HG03039 (cell line): Measurements from ENCODE around the gene ZMAT5.
A peak's percentile ranks its signal among the peaks of the same experiment; 100 is the strongest.

ENCODE experiments used
- ATAC-seq: cut with Tn5 transposase; IDR thresholded peaks from one replicate; pipeline ENCODE4 v1.9.1; 2021; ENCODE audit warnings: mild to moderate bottlenecking, moderate library complexity; ENCODE audit not compliant: unreplicated experiment

ZMAT5 gene

DNA sequence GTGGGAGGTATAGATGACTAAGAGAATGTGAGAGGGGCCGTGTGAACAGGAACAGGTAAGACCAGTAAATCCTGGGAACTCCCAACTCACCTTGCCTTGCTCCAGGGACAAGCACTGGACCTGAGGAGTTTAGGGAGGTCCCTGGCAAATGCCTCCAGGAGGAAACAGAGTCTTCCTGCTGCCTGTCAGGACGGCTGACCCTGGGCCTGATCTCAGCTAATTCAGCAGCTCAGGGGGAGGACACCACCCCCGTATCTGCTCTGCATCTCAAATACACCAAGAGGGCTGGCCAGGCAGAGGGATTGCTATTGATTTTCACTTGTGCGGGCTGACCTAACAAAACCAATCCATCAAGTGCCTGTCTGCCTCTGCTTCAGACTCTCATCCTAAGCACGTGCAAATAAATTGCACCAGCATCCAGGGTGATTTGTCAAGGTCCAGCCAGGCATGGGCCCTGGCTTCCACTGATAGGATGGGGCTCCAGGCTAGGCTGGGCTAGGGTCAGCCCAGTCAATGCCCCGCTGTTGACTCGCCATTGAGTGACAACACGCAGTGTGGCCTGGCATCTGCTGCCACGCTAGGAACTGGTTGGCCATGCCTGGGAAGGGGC is 20.7 kb upstream of the ZMAT5 start:
- ATAC-seq = no peak

DNA sequence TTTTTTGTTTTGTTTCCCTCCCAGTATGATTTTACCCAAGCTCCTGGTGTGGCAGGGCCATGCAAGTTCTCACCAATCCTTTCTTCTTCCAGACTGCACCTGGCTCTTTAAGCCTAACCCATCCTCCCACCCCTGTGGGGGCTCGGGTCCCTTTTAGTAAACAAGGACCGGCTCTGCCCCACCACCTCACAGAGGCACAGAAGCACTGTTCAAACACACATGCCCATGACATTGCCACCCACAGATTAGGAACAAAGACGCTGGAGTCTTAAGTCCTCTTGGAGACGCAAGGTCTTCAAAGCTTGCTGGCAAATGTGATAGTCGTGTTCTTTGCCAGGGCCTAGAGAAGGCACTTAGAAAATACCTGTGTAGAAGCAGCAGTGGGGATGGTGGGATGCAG is 19.2 kb upstream of the ZMAT5 start:
- no peak for ATAC-seq

- ATAC-seq = no peak
Observed at GRCh38 chr22:29784451-29785361, 17.9 kb upstream of the ZMAT5 start.

GRCh38 chr22:29782061-29782845 is 15.4 kb upstream of the ZMAT5 start:
- ATAC-seq = no peak

GRCh38 chr22:29780748-29781676 is 14.2 kb upstream of the ZMAT5 start:
- no peak for ATAC-seq

DNA sequence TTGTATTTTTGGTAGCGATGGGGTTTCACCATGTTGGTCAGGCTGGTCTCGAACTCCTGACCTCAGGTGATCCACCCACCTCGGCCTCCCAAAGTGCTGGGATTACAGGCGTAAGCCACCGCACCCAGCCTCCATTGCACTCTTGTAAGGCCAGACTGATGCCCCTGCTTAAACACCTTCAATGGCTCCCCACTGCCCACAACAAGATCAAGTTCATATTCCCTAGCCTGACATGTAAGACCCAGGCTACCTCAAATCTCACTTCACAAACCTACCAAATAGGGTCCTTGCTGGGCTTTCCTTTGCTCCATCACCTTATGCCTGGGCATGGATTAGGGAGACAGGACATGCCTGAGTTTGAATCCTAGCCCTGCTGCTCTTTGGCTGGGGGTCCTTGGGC is 13.4 kb upstream of the ZMAT5 start:
- no peak for ATAC-seq

GRCh38 chr22:29773233-29773632 is 6.4 kb upstream of the ZMAT5 start:
- no peak for ATAC-seq

DNA sequence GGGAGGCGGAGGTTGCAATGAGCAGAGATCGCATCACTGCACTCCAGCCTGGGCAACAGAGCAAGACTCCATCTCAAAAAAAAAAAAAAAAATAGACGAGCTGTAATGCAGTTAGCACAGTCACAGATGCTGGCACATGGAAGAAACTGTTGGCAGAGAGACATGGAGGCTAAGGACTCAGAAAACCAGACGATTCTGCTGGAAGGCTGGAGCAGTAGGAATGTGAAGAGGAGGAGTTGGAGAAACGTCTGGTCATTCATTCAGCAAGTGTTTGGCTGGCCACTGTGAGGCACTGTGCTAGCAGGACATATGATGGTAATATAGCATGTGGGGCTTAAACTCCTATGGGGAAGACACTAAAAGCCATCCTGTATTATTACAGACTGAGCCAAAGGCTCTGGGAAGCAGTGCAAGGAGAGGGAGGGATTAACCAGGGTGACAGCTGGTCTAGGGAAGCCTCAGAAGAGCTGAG is 5.4 kb upstream of the ZMAT5 start:
- no peak for ATAC-seq

DNA sequence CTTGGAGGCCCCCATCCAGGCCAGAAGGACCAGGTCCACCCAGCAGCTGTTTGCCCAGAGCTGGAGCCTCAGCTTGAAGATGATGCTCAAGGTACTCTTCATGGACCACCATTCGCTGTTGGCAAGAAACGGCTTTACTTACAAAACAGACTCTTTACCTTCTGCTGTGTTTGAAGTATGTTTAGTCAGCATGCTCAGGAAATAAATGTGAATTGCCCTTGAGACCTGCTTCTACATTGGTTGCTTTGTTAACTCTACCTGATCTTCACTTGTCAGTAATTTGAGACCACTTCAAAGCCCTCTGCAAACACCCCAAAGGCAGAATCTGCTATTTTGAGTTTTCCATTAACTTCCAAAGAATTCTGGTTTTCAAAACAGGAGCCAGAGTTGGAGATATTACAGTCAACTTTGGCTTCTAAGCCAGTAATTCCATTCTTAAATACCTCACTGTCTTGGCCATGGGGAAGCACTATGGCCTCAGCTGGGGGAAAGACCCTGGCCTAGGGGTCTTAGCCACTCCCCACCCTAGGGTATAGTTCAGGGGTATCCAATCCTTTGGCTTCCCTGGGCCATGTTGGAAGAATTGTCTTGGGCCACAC is 3.0 kb upstream of the ZMAT5 start:
- no peak for ATAC-seq

- ATAC-seq = no peak
Observed at GRCh38 chr22:29768052-29768693, 1.4 kb upstream of the ZMAT5 start.

- peak; percentile 47 for ATAC-seq
Observed at GRCh38 chr22:29767171-29768051, 604 bp upstream of the ZMAT5 start, which contains the start of gene UQCR10. Gene UQCR10, plus strand, starts transcription at chr22:29767369. Its CDS starts 30 bp downstream, at chr22:29767399.

DNA sequence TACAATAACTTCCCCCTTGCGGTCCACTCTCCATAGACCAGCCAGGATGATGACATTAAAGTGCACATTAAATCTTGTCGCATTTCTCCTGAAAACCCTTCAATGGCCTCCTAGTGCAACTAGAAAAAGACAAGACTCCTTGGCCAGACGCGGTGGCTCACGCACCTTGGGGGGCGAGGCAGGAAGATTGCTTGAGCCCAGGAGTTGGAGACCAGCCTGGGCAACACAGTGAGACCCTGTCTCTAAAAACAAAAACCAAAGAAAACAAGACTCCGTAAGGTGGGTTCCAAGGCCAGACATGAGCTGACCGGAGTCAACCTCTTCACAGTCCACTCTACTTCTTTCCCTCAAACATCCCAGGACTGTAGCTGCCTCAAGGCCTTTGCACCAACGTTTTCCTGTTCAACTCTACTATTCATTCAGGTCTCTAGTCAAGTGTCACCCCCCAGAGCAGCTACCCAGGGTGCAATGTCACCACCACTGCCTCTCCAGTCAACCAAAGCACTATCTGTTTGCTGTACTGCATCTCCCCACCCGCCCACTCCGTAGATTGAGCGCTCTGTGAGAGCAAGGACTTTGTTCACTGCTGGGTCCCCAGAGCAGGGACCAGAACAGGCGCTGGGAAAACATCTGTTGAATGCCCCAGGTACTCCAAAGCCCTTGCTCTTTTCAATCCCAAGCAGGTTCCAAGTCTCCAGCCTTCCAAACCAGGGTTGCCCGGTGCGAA is 739 bp downstream of the ZMAT5 start:
- peak; percentile 8 for ATAC-seq

GRCh38 chr22:29762263-29762662 is 4.5 kb downstream of the ZMAT5 start:
- no peak for ATAC-seq

DNA sequence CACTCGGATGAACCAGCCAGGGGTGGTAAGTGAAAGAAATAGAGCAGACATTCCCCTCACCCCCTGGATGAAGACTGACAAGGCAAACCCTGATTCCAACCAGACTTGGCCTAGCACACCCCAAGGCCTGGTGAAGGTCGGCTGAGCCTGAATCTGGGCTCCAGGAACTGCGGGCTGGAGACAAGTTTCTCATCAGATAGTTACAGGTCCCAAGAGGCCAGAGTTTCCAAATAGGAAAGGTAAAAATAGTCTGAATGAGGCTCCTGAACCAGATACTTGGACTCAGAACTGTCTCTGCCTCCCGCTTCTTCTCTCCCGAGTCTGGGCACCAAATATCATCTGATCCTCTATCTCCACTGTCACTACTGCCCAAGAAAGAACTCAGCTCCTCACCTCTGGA is 7.8 kb downstream of the ZMAT5 start:
- ATAC-seq = no peak

GRCh38 chr22:29758068-29758622 is 8.7 kb downstream of the ZMAT5 start:
- no peak for ATAC-seq

- ATAC-seq = no peak
Observed at GRCh38 chr22:29757096-29757495, 9.7 kb downstream of the ZMAT5 start.

- ATAC-seq = no peak
Observed at GRCh38 chr22:29756341-29756740, 10.5 kb downstream of the ZMAT5 start.
